ENCODE results near the gene FAM163B. TPM values are rescaled to one million over a fixed set of nuclear protein-coding genes. Genes with fewer than 3 reads are reported as not detected.

Gene FAM163B
- total and polyA plus RNA-seq, 2 donors (not counting 3 experiments of a cell fraction or from before 2014, with no cell fraction given): not detected

DNA sequence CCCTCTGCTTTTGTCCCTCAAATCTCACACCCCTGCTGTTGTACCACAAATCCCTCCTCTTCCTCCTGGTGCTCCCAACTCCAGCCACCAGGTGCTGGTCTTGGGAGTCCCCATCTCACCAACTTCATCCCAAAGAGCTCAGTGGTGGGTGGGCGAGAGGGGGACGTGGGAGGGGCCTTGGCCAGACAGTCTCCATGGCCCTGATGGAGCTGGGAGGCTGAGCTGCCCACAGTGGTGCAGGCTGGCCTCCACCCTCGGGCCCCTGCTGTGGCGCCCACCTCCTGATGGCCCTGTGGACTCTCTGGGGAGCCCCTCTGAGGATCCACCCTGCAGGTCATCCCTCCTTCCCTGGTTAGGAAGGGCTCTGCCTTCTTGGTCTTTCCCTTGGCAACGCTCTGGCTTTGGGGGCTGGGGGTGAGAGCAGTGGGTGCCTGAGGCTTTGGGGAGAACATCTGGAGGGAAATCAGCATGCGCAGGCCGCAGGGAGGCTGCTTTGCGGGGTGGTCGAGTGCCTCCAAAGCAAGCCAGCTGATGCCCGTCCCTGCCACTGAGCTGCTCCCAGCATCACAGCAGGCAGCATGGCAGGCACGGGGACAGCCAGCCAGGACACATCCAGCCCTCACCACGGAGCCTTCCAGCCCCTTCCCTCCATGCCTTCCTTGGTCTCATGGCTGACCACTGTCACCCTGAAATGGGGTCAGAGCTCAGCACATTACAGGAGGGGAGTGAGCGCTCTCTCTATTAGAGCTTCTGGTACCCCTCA lies 7.6 kb upstream of the FAM163B start:
- BruUV-seq (replicated peaks): no TSS peak
- no peaks in the 10 kb centered on the region for H4K20me1 ChIP-seq (replicated peaks; ENCODE audit: control insufficient read depth, extremely low read depth, insufficient read depth, low read length)
- no peak overlapping the region for H3K4me2 ChIP-seq (ENCODE audit: insufficient read depth, low read length)
- H3K4me1 ChIP-seq (ENCODE audit: control insufficient read depth, extremely low read depth, insufficient read depth, low read length): no peaks in the 10 kb centered on the region
- H2AFZ ChIP-seq (ENCODE audit: low read depth, low read length): no peak overlapping the region
- H3K9ac ChIP-seq (replicated peaks; ENCODE audit: extremely low read depth, insufficient read depth, low read length): no peak overlapping the region
- H3K27ac ChIP-seq (ENCODE audit: insufficient read depth, low read depth, low read length): no peak overlapping the region
- H3K79me2 ChIP-seq (ENCODE audit: control insufficient read depth, insufficient read depth, low read length): no peaks in the 10 kb centered on the region
- no peaks in the 10 kb centered on the region for H3K9me1 ChIP-seq (replicated peaks; ENCODE audit: control insufficient read depth, extremely low read depth, insufficient read depth, low read length)
- CTCF ChIA-PET: no interaction called here
- dilution Hi-C loops (cut with MboI; ENCODE audit: extremely low pct_ligation_motif_present, low sequenced_read_pairs) (no loop called here), intact Hi-C loops (cut with micrococcal nuclease) (no loop called here)
- H3K36me3 ChIP-seq (ENCODE audit: control insufficient read depth in 2 of 2, extremely low read depth in 1 of 2, insufficient read depth in 2 of 2, low read length in 2 of 2): no peaks in the 10 kb centered on the region
- POLR2A ChIA-PET: no interaction called here
- peaks cover 2 to 3% of the 10 kb centered on the region in 2 experiments for H3K27me3 ChIP-seq (ENCODE audit: control insufficient read depth in 2 of 2, insufficient read depth in 2 of 2, low read length in 2 of 2)
- FAIRE-seq: no peak
- H3K9me3 ChIP-seq (replicated peaks; ENCODE audit: control insufficient read depth, insufficient read depth, low read length): no peaks in the 10 kb centered on the region
- no peak for TF ChIP-seq MYC (IDR thresholded peaks at IDR 0.05; ENCODE audit: low read depth, low read length)
- TF ChIP-seq EZH2 (IDR thresholded peaks at IDR 0.05; ENCODE audit: borderline replicate concordance, low read depth, low read length, severe bottlenecking): no peak
- TF ChIP-seq, protein P1, sequence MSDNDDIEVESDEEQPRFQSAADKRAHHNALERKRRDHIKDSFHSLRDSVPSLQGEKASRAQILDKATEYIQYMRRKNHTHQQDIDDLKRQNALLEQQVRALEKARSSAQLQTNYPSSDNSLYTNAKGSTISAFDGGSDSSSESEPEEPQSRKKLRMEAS (IDR thresholded peaks at IDR 0.05; ENCODE audit: insufficient read depth, insufficient read length): no peak
- TF ChIP-seq POLR2AphosphoS5 (IDR thresholded peaks at IDR 0.05; ENCODE audit: insufficient read depth, low read depth, low read length): no peak
- TF ChIP-seq GATA2 (IDR thresholded peaks at IDR 0.05; ENCODE audit: insufficient read depth, insufficient read length, low read depth, low read length): no peak
- TF ChIP-seq, protein P2, sequence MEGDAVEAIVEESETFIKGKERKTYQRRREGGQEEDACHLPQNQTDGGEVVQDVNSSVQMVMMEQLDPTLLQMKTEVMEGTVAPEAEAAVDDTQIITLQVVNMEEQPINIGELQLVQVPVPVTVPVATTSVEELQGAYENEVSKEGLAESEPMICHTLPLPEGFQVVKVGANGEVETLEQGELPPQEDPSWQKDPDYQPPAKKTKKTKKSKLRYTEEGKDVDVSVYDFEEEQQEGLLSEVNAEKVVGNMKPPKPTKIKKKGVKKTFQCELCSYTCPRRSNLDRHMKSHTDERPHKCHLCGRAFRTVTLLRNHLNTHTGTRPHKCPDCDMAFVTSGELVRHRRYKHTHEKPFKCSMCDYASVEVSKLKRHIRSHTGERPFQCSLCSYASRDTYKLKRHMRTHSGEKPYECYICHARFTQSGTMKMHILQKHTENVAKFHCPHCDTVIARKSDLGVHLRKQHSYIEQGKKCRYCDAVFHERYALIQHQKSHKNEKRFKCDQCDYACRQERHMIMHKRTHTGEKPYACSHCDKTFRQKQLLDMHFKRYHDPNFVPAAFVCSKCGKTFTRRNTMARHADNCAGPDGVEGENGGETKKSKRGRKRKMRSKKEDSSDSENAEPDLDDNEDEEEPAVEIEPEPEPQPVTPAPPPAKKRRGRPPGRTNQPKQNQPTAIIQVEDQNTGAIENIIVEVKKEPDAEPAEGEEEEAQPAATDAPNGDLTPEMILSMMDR (IDR thresholded peaks at IDR 0.05; ENCODE audit: extremely low read depth in 1 of 2, insufficient read depth in 1 of 2, low read depth in 1 of 2, low read length in 2 of 2): no peak
- TF ChIP-seq POLR2A (IDR thresholded peaks at IDR 0.05; ENCODE audit: low read depth, low read length): no peak
- no peak for TF ChIP-seq JUN (IDR thresholded peaks at IDR 0.05; ENCODE audit: borderline replicate concordance, insufficient read depth, insufficient read length, low read depth)
- TF ChIP-seq FOS (IDR thresholded peaks at IDR 0.05; ENCODE audit: borderline replicate concordance, insufficient read depth, low read length): no peak
- no peak for DNase-seq (ENCODE audit: low read depth, low spot score)
- H3K4me3 ChIP-seq (replicated peaks in 1 of 3; ENCODE audit: insufficient read depth in 1 of 3, low read depth in 1 of 3, low read length in 3 of 3): no peak overlapping the region

Data from endothelial cell of umbilical vein (primary cell).